CD4-positive, alpha-beta T cell treated with Interleukin-4 for 4 hours (primary cell): Measurements from ENCODE around the gene GRB14.

Experiments
- DNase-seq: peaks from one replicate; pipeline ENCODE4 v3.0.0-alpha.2; 2020

The GRB14 gene

DNA sequence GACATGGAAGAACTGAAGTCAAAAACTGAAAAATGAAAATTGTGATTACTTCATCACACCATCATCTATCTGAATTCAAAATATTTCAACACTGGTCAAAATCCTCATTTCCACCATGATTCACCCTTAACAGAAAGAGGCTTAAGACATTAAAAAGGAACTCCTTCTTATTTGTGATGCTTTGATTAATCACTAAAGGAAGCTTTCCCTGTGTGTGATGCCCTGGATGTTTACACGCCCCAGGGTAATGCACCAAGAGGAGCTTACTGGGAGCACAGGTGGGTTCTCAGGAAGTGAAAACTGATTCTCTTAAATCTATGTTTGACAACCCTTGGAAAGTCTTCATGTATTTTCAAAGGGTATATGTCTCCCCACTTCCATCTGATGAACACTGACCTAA lies 11.5 kb downstream of the GRB14 start:
- no peak for DNase-seq

DNA sequence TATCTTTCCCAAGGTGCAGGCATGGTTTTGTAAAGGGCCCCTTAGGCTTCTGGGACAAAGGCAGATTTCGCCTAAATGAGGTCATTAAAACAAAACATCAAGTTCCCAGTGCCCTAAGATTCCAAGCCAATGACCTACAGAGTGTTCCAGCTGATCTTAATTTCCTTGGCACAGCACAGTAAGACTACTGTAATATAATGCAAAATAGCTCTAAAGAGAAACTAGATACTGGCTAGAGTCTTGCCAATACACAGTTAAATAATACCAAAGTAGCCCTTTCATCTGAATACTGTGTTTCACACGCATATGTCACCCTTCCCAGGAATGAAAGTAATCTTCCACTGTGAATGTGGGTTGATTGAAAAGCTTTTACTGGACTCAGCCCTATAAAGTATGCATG lies 14.7 kb downstream of the GRB14 start:
- DNase-seq, result no peak

DNA sequence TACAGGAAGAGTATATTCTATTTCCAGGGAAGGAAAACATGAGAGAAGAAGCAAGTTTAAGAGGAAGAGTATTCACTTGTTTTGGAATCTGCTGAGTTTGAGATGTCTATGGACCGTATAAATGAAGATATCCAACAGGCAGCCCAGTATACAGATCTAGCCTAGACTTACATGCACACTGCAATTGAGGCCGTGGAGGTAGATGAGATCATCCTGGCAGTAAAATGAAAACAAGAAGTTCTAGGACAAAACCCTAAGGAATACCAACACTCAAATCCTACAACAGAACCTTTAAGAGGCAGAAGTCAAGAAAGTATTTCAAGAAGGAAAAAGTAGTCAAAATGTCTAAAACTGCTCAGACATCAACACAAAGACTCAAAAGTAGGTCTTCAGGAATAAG lies 16.0 kb downstream of the GRB14 start:
- no peak for DNase-seq

DNA sequence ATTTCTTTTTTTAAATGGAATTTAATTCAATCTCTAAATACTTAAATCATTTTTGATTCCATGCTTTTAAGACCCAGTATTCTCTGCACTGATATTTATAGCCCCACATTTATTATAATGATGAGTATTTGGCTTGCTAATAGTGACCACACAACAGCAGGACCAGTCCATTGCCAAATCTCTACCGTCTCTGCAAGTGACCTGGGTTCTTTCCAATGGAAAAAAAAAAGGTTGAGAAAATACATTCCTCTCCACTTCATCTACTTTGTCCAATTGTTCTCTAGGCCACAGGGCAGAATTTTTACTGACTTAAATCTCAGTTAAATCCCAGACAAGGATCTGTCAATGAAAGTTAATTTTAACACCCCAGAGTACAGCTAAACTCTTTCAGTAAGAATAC lies 20.5 kb downstream of the GRB14 start:
- no peak for DNase-seq

DNA sequence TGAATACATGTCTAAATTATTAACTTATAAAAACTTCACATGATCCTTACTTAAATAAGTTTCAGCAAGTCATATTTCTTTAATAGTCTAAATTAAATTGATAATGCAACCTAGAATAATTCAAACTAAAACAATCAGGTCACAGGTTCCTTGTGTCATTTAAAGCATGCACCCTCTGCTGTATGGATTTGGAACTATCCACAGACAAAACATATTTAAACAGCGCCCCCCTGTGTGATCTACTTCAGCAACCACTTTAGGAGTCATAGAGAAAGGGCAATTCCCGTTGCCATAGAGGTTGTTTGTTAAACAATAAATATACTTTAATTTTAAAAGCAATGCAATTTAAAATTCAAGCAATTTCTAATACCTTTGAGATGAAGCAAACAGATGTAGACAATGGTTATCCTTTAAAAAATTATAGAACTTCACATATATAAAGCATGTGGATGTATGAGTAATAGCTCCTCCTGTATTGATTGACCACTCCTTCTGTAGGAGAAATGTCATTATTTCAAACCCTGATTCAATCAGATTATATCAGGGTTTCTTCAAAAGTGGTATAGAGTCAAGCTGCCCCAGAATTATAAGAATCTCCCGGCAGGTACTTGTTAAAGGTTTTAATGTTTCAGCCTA lies 21.2 kb downstream of the GRB14 start:
- peak; percentile 3 for DNase-seq

DNA sequence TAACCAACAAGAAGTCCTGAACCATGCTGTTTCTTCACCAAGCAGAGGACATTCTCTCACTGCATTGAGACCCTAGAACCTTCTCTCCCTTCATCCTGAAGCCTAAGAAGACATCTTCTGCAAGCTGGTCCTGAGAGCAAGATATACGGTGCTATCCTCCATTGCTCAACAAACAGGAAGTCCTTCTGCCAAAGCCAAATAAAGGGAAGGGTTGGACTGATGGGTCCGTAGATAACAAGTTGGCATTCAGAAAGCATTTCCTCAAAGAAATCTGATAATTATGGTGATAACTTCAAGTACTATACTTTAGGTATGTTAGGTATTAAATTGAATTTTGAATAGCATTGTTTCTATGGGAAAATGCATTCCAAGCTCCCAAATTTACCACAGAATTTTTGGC lies 23.3 kb downstream of the GRB14 start:
- DNase-seq, result no peak

DNA sequence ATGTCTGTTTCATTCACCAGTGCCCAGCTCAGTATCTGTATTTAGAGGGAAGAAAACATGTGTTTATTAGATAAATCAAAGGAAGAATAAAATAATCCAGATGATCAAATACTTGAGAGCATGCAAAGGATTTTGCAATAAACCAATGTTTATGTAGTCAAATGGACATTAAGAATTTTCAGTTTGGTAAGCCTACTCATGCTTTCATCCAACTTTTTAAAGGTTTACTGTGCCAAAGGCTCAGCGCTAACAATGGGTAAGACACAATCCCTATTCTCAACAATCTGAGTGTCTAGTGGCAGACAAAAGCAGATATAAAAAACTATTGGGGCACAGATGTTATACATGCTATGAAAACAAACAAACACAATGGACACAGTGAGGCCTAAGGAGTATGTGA lies 26.3 kb downstream of the GRB14 start:
- no peak for DNase-seq

DNA sequence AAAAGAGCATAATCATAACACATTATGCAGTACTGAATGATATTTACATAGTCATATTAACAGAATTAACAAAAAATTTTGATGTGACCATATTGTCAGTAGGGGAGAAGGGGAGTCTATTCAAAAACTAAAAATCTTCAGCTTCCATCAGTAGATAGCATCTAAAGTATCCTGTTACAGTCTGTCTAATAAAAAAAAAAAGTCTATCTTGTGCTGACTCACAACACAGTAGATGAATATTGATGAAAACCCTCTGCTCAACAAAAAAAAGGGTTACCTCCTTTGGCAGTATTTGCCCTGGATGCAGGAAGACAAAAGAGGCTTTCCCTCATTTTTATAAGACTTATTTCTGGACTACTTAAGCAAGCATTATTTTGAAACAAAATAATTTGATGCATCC lies 27.3 kb downstream of the GRB14 start:
- DNase-seq, result no peak

DNA sequence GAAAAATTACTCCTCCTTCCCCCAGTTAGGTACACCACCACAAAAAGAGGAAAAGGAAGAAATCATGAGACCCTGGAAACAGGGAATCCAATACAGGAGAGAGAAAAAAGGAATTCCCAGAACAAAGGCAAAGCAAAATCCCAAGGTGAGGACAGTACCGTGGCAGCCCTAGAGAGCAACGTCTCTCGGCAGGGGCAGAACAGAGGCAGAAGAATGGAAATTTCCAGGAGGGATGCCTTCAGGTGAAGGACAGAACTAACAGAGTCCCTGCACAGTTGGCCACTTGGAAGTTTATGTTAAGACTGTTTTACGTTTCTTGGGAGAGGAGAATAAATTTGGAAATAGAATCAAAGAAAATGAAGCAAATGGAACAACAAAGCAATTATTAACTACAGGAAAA lies 27.7 kb downstream of the GRB14 start:
- DNase-seq, result no peak

DNA sequence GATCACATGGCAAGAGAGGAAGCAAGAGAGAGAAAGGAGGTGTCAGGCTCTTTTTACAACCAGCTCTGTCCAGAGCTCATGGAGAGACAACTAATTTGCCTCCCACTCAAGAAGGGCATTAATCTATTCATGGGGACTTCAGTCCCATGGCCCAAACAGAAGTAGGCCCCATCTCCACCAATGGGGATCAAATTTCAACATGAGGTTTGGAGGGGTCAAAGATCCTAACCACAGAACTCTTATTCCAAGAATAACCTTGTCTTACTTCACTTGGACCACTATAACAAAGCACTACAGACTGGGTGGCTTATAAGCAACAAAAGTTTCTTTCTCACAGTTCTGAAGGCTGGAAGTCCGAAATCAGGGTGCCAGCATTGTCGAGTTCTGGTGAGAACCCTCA lies 31.8 kb downstream of the GRB14 start:
- DNase-seq, result no peak

DNA sequence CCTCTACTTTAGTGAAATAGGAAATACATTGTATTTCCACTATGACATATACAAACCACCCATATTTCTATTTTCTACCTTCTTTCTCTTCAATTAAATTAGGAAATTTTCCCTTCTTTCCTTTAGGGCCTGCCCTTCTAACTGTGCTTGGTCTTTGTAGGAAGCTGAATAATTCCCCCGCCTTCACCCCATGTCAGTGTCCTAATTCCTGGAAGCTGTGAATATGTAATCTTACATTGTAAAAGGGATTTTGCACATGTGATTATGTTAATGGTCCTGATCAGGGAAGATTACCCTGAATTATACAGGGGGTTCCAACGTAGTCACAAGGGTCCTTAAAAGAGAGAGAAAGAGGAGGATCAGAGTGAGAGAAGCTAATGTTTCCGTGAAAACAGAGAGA lies 40.2 kb downstream of the GRB14 start:
- no peak for DNase-seq

DNA sequence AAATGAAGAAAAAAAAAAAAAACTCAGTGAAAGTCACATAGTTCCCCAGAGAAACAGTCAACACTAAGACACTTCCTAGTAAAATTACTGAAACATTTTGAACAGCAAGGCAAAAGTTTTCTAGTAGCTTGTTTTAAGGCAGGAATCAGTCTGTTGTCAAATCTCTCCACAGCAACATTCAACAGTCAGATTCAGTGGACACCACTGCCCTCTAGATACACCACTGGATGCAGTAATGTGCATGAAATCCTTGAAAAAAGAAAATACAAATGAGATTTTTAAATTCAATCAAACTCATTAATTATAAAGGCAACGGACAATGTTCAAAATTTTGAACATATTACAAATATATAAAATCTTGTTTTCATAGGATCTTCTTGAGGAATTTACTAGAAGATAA lies 46.4 kb downstream of the GRB14 start:
- no peak for DNase-seq

DNA sequence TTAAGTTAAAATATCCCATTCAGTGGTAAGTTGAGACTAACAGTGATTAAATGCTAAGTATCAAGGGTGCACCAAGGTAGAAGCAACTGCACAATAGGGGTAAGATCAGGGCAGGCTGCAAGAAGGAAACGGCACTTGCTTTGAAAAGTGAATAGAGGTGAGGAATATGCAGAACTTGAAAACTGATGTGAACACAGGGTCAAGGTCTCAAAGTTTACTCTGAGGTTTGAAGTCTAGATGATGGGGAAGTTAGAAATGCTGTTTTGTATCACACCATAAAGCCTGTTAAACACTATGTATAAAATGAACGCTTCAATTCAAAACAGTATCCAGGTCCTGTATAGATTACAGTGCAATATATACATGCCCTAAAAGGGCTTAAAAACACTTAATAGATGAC lies 50.8 kb downstream of the GRB14 start:
- DNase-seq, result no peak

DNA sequence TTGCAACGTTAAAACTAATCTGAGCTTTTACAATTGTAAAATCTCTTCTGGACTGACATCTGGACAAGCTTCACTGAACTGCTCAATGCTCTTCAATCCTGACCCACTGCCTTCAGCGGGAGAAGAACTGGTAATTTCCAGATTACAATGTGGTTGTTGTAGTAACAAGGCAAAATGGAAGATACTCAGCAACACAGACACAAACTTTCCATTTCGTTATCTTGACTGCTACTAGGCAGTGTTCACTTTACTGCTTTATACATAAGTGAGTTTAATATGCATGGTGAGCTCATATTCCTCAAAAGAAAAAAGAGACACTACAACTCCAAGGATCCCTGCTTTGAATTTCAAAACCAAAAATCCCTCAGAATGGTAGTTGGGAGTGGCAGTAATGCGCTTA lies 51.9 kb downstream of the GRB14 start:
- DNase-seq, result no peak

DNA sequence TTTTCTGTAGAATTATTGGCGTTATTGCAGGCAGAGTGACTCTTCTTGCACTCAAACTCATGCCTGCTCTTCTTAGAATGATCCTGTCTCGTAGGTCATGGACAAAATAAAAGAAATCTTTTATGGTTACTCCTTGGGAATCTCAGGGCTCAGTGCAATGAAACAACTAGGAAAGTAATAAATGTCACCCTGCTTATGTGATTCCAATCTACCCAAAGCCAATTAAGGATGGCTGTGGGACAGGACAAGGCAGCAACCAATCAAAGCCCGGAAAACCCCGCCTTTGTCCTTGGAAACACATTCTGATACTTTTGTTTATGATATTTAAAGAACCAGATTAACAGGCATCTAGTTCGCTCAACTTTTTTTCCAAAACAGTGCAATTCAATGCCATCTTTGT lies 53.0 kb downstream of the GRB14 start:
- no peak for DNase-seq

DNA sequence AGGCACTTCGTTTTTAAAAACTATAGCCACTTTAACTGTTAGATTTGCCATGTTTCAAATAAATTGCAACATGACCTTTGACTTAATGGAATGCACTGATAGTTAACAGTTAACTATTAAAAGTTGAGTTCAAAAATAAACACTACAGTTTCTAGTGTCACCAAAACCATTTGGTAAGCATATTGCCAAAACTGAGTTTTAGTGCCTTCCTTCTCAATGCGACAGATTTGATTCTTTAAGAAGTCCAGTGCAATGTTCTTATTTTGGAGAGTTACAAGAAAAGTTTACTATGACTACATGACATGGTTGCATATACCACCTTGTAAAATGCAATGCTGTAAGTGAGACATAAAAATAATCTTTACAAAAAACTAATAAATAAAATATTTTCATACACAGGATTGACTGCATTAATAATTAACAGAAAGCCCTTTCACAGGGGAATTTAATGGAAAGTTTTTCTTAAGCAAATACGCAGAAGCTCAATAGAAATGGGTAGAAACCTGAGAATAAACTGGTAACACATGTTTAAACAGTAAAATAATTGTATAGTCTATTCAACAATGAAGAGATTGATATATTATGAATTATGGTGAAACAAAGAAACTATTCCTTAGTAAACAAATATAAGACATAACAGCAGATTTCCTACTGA lies 53.8 kb downstream of the GRB14 start:
- DNase-seq, result no peak

DNA sequence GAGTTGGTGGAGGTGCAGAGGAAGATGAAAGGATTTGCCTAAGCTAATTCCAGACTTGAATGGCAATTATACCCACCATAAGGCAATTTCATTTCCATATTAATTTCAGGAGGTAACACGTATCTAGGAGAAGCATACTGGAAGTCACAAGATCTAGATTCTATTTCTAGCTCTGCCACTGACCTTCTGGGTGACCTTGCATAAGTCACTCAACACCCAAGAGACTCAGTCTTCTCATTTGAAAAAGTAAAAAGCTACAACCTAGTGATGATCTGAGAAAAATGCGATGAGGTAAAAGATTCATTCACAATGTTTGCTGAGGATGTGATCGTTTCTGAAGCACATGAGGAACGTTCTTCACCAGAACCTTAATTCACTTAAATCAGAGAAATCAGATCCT lies 55.9 kb downstream of the GRB14 start:
- DNase-seq, result no peak

DNA sequence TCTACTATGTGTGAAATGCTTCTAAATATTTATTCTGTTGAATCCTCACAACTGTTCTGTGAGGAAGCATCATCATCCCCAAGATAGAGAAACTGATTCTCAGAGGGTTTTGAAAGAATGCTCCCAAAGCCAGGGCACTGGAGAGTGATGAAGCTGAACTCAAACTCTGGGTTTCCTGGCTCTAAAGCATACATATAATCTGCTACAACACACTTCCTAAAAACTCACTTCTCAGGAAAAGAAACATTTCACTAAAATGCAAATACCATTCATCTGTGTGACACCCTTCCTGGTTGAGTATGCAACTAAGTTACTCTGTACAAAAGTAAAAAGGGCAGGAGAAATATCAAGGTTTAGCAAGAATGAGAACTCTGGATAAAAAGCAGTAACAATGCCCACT lies 58.6 kb downstream of the GRB14 start:
- no peak for DNase-seq

DNA sequence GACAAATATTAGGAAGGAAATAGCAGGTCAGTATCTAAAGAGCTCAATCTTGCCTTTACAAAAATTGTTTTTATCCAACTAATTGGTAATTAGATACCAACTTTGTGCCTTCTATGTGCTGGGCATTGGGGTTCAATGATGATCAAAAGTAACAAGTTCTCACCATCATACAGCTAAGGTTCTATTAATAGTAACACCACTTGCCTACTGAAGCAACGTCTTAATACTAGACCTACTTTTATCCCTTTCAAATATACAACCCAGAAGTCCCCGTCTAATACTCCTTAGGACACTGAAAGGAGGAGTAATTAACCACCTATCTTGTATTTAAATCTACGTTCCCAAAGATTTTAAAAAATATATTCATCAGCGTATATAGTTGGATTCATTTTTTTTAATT lies 59.3 kb downstream of the GRB14 start:
- no peak for DNase-seq

DNA sequence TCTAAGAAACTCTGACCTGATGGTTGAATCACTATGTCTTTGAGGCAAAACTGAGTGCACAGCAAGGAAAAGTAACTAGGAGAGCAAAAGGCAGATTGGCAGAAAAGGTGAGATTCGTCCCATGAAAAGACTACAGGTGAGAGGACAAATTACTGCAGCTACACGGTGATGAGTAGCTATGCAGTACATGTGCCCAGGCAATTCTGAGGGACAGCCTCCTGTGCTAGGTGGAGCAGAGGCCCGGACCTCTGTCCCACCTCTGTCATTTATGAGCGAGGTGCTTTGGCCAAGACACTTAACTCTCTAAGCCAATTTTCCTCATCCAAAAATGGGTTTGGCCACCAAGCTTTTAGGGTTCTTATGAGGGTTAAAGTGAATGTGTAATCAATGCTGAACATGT lies 59.9 kb downstream of the GRB14 start:
- no peak for DNase-seq

DNA sequence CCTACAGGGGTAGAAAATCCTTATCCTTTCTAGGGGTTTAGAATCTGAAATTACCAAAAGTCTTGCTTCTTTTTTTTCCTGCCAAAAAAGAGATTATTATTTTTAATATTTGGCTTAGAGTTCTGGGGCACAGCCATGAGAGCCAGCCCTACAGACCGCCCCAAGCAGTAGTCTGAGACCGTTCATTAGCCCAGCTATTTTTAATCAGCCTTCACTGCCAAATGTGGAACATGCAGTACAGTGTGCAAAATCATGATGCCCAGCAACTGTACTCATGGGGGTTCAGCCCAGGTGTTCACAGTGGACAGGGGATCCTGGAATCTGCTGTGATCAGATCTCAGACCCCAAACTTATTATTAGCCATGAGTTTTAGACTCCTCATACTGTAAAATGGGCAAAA lies 60.4 kb downstream of the GRB14 start:
- no peak for DNase-seq

DNA sequence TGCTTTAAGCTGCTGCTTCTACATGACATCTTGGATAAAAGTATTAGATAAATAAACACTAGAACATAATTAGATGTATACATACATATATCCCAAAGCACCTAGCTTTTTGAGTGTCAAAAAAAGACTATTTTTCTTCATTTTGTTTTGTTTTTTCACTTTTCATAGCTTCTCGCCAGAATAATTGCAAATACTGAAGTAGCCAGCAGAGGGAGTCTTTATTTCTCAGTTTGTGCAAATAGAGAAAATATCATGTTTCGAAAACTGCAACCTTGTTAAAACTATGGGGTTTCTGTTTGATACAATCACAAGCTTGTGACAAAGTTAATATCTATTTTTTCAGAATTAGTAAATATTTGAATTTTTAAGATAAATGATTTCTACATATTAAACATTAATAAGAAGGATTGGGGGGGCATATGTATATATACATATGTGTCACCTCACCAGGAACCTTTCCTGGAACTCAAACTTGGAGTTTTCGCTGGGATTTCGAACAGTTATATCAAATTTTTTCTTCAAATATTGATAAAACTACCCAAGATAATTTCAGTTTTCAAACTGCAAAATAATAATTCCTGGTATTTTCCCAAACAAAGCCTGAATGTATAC lies 61.0 kb downstream of the GRB14 start:
- no peak for DNase-seq

DNA sequence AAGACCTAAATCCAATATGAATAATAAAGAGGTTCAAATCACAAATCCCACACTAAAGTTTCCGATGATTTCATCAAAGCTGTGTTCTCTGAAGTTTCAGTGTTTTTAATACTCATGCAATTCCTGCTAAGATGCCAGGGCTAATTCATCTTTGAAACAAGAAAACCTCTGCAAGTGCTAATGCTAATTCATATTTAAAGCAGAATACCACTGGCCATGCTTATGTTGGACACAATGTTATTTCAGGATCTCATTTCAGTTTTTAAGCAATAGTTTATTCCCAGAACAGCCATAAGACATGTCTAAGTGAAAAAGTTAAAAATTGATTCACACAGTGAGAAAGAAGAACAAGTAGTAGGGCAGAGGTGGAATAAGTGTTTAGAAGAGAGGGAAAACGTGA lies 62.8 kb downstream of the GRB14 start:
- DNase-seq, result no peak

DNA sequence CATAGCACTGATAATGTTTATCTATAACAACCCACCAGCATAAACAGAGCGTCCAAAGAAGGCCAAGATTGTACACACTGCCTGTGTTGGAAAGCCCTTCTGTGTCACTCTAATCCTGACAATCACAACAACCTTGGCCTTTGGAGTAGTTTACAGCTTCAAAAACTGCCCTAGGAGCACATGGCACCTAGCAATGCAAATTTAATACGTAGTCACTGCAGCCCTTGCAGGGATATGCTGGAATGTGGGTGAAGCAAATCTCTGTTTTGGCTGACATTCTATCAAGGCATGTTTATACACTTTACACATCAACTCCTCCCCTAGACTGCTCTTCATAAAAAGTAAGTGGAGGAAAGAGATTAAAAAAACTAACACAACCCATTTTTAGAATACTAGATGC lies 66.8 kb downstream of the GRB14 start:
- no peak for DNase-seq

DNA sequence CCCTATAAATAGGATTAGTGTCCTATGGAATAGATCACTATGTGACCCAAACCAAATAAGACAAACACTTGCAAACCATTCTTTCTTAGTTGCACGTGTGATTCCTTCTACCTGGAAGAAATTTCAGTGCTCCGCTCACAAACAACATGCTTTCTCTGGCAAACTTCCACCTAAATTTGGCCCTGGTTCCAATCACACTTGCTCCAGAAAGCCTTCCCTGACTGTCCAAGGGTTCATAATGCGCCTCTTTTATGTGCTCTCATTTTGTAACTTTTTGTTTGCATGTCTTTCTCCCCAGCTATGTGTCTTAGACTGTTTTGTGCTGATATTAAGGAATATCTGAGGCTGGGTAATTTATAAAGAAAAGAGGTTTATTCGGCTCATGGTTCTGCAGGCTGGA lies 69.8 kb downstream of the GRB14 start:
- no peak for DNase-seq
